ENCODE measurements around the gene RFLNA.

Gene RFLNA

GRCh38 chr12:124304314-124304790 is 9.5 kb downstream of the RFLNA start:
- DNase-seq (ENCODE audit: low read depth) = no peak

GRCh38 chr12:124305136-124305535 is 10.2 kb downstream of the RFLNA start:
- no peak for DNase-seq (ENCODE audit: low read depth)

- DNase-seq (ENCODE audit: low read depth) = no peak
Measured at GRCh38 chr12:124305776-124306685, 11.1 kb downstream of the RFLNA start.

GRCh38 chr12:124306686-124307555 is 12.0 kb downstream of the RFLNA start:
- no peak for DNase-seq (ENCODE audit: low read depth)

GRCh38 chr12:124307556-124307825 is 12.6 kb downstream of the RFLNA start:
- DNase-seq (ENCODE audit: low read depth) = no peak

GRCh38 chr12:124308741-124309140 is 13.8 kb downstream of the RFLNA start:
- no peak for DNase-seq (ENCODE audit: low read depth)

DNA sequence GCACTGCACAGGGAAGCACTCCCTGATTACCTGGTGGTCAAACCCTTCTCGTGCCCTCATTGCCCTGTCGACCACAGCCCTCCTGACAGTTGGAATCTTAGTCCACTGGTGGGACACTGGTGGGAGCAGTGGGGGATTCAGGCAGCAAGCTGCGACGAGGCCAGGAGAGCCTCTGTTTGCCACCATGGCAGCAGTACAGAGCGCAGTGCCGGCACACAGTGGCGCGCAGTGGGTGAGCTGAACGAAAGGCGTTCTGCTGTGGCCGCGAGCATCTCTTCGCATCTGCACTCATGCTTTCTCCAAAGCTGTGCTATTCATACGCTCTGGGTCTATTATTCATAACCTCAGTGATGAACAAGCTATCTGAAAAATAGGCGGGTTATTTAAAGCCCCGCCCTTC is 14.3 kb downstream of the RFLNA start:
- DNase-seq (ENCODE audit: low read depth) = no peak

- DNase-seq (ENCODE audit: low read depth) = no peak
Measured at GRCh38 chr12:124309744-124310143, 14.9 kb downstream of the RFLNA start.

DNA sequence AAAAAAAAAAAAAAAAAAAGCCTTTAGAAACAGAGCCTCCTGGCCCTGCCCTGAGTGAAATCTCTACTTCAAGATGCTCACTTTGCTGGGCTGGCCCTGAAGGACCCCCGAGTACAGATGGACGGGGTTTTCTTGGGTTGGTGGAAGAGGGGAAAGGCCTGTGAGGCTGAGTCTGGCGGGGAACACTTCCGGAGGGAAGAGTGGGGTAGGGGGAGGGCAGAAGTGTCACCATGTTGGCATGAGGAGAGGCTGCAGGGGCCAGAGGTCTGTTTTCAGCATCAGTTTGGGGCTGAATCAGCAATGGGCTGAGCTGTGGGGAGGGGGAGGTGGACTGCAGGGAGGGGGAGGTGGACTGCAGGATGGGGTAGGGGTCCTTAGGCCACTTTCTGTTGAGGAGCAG is 15.3 kb downstream of the RFLNA start:
- no peak for DNase-seq (ENCODE audit: low read depth)

DNA sequence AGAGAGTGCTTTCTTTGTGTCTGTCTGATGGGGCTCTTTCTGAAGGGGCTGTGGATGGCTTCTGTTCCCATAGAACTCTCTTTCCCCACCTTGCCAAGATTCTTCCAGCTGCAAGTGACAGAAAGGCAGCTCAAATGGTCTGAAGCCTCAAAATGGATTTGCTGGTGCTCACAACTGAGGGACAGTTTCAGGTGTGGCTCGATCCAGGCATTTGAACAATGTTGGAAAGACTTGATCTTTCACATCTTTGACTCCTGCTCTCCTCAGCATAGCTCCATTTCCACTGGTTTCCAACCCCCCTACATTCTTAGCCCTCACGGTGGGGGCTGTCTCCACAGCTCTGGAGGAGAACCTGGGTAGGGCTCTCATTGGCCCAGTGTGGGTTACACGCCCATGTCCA is 15.9 kb downstream of the RFLNA start:
- DNase-seq (ENCODE audit: low read depth) = no peak

DNA sequence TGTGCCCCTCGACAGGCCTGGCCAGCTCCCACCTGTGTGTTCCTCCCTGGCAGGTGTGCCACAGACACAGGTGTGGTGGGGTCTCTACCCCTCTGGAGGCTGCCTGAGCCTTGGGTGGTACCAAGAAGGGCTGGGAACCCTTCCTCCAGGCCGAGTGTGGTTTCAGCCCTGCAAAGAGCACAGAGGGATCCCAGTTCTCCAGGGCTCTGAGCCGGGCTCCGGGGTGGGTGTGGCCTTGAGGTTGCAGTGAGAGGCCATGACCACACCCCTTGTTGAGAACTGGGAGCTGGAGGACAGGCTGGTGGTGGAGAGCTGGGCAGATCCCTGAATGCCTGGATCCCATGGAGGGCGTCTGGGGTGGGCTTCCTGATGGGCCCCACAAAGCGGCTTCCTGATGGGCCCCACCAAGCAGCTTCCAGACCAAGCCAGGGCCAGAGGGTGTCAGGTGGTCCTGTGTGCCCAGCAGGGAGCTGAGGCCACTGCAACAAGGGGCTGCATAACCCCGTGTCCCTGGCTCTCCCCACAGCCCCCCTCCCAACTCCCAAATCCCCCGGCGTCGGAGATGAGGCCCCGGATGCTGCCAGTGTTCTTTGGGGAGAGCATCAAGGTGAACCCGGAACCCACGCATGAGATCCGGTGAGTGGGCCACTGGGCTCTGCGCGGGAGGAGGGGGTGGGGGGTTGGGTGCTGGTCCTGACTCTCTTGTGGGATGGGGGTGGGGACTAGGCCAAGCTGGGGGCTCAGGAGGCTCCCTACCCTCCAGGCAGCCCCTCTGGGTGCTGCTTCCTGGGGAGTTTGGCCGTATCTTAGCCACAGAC is 16.6 kb downstream of the RFLNA start:
- DNase-seq (ENCODE audit: low read depth) = no peak

DNA sequence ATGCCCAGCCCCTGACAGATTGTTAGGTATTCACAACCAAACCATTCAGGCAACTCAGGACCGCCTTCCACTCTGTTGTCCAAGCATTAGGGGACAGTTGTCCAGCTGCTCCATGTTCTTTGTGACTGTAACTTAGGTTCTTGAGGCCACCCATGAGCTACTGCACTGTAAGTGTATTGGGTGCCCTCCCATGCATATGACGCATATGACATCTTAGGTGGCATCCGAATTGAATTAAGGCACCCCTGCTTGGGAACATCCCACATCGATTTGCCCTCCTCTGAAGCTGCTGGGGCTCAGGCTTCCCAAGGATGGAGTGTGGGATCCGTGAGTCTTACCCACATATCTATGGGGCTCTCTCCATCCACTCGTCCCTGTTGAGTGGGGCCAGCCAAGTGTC is 17.7 kb downstream of the RFLNA start:
- no peak for DNase-seq (ENCODE audit: low read depth)

DNA sequence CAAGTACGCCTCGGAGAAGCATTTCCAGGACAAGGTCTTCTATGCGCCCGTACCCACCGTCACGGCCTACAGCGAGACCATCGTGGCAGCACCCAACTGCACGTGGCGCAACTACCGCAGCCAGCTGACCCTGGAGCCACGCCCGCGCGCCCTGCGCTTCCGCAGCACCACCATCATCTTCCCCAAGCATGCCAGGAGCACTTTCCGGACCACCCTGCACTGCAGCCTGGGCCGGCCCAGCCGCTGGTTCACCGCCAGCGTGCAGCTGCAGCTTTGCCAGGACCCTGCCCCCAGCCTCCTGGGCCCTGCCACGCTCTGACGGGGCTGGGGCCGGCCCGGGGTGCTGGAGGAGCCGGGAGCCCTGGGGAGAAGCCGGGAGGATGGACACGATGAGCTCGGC is 19.3 kb downstream of the RFLNA start:
- DNase-seq (ENCODE audit: low read depth) = no peak

DNA sequence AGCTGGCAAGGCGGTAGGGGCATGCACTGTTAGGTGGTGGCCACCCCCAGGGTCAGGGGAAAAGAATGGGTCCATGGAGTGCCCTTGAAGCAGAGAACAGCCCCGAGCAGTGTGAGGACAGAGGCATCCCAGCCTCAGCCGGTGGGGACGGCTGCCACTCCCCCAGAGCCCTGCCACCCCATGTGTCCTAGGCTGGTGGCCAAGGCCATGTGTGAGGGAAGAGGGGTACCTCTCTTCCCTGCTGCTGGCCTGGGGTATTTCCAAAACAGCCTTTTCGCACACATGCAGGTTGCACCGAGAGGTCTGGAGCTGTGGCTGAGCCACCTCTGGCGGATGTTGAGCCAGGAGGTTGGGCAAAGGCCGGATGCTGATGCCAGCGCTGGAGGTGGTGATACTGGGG is 19.9 kb downstream of the RFLNA start:
- no peak for DNase-seq (ENCODE audit: low read depth)

GRCh38 chr12:124315372-124316044 is 20.6 kb downstream of the RFLNA start:
- no peak for DNase-seq (ENCODE audit: low read depth)

DNA sequence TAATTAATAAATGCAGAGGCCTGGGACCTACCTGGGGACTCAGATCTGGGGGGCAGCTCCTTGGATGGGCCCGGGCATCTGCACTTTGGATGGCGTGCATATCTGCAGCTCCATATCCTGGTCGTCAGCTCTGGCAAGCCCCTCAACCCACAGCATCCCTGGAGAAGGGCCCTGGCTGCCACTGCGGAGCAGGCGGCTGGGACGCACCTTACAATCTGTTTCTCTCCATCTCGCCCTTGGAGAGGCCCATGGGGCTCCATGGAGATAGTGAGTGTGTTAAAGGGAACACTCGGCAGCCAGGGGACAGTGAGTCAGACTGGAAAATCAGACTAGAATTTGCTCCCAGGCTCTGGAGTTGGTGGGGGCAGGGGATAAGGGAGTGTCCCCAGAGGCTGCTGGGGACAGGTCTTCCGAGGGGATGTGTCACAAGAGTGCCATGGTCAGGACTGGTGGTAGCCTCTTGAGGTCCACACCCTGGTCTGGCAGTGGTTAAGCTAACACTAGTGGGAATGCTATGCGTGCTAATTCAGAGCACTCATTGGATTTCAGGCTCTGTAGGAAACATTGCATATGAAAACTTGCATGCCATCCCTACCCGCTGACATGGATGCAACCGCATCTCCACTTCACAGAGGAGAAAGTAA is 21.5 kb downstream of the RFLNA start:
- DNase-seq (ENCODE audit: low read depth) = no peak

GRCh38 chr12:124317400-124317799 is 22.5 kb downstream of the RFLNA start:
- no peak for DNase-seq (ENCODE audit: low read depth)

DNA sequence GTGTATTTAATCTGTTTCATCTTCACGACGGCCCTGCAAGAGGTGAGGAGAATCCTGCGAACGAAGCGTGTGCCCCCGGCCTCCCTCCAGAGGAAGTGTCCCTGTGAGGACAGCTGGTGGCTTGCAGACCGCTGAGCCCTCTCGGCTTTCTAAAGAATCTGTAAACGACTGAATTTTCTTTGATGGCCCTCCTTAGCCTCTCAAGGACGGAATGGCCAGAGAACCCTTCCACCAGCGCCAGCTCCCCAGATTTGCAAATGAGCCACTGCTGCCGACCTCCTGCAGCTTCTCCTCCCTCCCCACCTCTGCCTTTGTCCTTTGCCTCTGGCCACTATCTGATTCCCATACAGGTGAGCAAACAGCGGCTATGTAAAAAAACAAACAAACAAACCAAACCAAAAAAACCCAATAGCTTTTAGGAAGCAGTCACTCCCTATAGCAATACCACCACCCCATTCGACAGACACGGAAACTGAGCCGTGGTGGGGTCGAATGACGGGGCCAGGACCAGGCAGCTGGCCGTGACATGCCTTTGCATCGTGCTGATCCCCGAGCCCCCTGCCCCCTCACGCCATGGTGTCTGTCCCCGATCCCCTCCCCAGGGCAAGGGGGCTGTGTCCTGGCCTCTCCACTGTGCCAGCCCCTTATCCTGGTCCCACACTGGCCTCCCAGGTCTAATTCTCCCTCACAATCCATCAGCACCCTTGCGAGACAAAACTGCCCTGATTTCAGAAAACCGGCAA is 23.6 kb downstream of the RFLNA start:
- DNase-seq (ENCODE audit: low read depth) = no peak

GRCh38 chr12:124319368-124320050 is 24.6 kb downstream of the RFLNA start:
- no peak for DNase-seq (ENCODE audit: low read depth)

DNA sequence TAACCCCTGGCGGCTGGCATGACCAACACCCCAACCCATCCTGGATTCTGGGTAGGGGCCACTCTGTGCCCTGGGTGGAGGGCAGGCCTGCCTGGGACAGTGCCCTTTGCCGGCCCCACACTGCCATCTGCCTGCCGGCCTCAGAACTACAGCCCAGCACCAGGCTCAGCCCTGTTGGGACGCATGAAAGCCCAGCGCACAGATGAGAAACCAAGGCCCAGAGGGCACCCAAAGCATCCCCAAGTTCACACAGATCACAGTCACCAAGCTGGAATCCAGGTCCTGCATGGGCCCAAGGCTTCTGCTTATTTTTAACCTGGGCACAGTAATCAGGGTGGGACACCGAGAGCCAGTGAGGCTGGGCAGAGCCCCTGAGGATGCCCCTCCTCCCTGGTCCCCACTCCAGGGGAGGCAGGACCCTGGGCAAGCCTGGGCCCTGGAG is 26.2 kb downstream of the RFLNA start:
- DNase-seq (ENCODE audit: low read depth) = peak; percentile 32
